Fibroblast of villous mesenchyme (primary cell): Measurements from ENCODE around the gene GOLGA8A. TPM values are rescaled to one million over a fixed set of nuclear protein-coding genes. Genes with fewer than 3 reads are reported as not detected.
"Not testable (repeated sequence)": the region's sequence is repeated elsewhere in the genome, so short reads cannot be mapped to it uniquely, and the experiment has no call there.

Source experiments
- DNase-seq: peaks from one replicate; pipeline ENCODE4 v3.0.0-alpha.2; 2010; ENCODE audit warnings: low read depth
- H3K4me3 ChIP-seq: 2 replicates; pipeline ENCODE4 v1.5.1; 2011; ENCODE audit warnings: low read depth, mild to moderate bottlenecking, low read length
- total RNA-seq: library from RNA; depleted of rRNA; stranded (reverse); fragments of >200 nt; gene quantifications from 2 replicates; pipeline ENCODE4 v1.2.3, GENCODE V29; 2012

The GOLGA8A gene
- total RNA-seq, 1 donor = 11.2 TPM

- H3K4me3 ChIP-seq, DNase-seq: not testable (repeated sequence)
Observed at GRCh38 chr15:34389594-34390086, 48.0 kb downstream of the GOLGA8A start.

Other genes with a start within 250 kb of the GOLGA8A start
- gene KATNBL1, start 227.7 kb downstream of the GOLGA8A start, total RNA-seq = 53.8 and 70.4 TPM in 2 replicates
- gene EMC4, start 212.8 kb downstream of the GOLGA8A start, total RNA-seq = 120 and 149 TPM in 2 replicates
- gene SLC12A6, start 100.0 kb downstream of the GOLGA8A start, total RNA-seq = 12.5 and 12.6 TPM in 2 replicates
- 190 and 201 TPM in 2 replicates for gene NOP10, start 94.7 kb downstream of the GOLGA8A start, total RNA-seq
- gene NUTM1, start 94.5 kb downstream of the GOLGA8A start, total RNA-seq = not detected in 2 replicates
- 11.0 and 19.9 TPM in 2 replicates for gene LPCAT4, start 70.6 kb downstream of the GOLGA8A start, total RNA-seq
- 32.9 and 33.7 TPM in 2 replicates for gene GOLGA8B, start 145.8 kb upstream of the GOLGA8A start, total RNA-seq